Uterus (tissue), 2 donors: ENCODE results near the gene NHS.

ENCODE experiments used
- CTCF ChIP-seq, 4 experiments: fragments of 200-600 bp in 2 of 4; fragments of 450-650 bp in 2 of 4; sonication (generic) in 2 of 4; IDR thresholded peaks; one replicate each; pipeline ENCODE4 v1.5.1; 2016 to 2019; ENCODE audit warnings: antibody characterized with exemption in 4 of 4, mild to moderate bottlenecking in 2 of 4, moderate library complexity in 1 of 4
- POLR2A ChIP-seq, 2 donors: fragments of 450-650 bp; IDR thresholded peaks; one replicate each; pipeline ENCODE4 v1.6.1; 2016; ENCODE audit warnings: antibody characterized with exemption in 2 of 2, mild to moderate bottlenecking in 1 of 2, moderate library complexity in 1 of 2

DNA sequence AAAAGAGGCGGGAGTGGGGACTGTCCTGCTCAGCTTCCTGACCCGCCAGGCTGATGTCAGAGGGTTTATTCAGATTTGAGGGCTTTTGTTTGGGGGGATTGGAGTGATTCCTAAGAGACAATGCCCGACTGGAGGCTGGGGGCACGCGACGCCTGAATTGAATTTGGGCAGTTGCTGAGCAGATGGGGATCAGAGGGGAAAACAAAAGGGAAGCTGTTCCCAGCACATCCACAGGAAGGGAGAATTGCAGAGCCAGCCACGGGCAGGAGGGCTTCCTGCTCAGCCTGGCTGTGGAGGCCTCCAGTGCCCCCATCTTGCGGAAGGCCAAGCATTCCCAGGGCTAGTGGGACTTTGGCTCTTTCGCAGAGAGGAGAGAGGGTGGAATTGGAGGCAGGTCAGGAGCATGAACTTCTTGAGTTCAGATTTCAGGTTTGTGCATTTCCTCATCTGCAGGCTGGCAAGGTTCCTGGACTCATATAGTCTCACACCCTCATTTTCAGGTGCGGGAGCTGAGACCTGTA lies 162.8 kb downstream of the NHS start:
- TF ChIP-seq CTCF (IDR thresholded peaks at IDR 0.05) (no peak), POLR2A (IDR thresholded peaks at IDR 0.05) (no peak)
